Endodermal cell (in vitro differentiated cells): ENCODE measurements around the gene ACTR10. TPM values are rescaled to one million over a fixed set of nuclear protein-coding genes. Genes with fewer than 3 reads are reported as not detected.
A peak's percentile ranks its signal among the peaks of the same experiment; 100 is the strongest.

Source experiments
- DNase-seq: peaks from one replicate; pipeline ENCODE4 v3.0.0-alpha.2; 2017
- H3K27ac ChIP-seq: 2 replicates; pipeline ENCODE4 v1.5.1; 2013; ENCODE audit warnings: mild to moderate bottlenecking, low read depth, low read length, moderate library complexity
- H3K27me3 ChIP-seq: 2 replicates; pipeline ENCODE4 v1.6.1; 2013; ENCODE audit warnings: mild to moderate bottlenecking, low read length, moderate library complexity; ENCODE audit not compliant: insufficient read depth, control insufficient read depth, poor library complexity, severe bottlenecking
- H3K36me3 ChIP-seq: 2 replicates; pipeline ENCODE4 v1.7.0; 2013; ENCODE audit warnings: mild to moderate bottlenecking, low read length, moderate library complexity; ENCODE audit not compliant: control insufficient read depth, insufficient read depth
- H3K4me1 ChIP-seq: one replicate; pipeline ENCODE4 v1.7.0; 2013; ENCODE audit warnings: low read length; ENCODE audit not compliant: control insufficient read depth, insufficient read depth
- H3K4me3 ChIP-seq: 2 replicates; pipeline ENCODE4 v1.5.1; 2013; ENCODE audit warnings: mild to moderate bottlenecking, low read length, moderate library complexity
- H3K9ac ChIP-seq: 2 replicates; pipeline ENCODE4 v1.6.1; 2013; ENCODE audit warnings: mild to moderate bottlenecking, low read length, moderate library complexity; ENCODE audit not compliant: poor library complexity, severe bottlenecking; ENCODE audit errors: extremely low read depth
- H3K9me3 ChIP-seq: 2 replicates; pipeline ENCODE4 v1.6.1; 2013; ENCODE audit warnings: mild to moderate bottlenecking, low read length, moderate library complexity; ENCODE audit not compliant: control insufficient read depth
- H3K27ac Mint-ChIP-seq: 2 replicates; pipeline ENCODE4 v1.8.0; 2020; ENCODE audit warnings: mixed read lengths
- H3K27me3 Mint-ChIP-seq: 2 replicates; pipeline ENCODE4 v1.8.0; 2021; ENCODE audit warnings: mild to moderate bottlenecking, mixed read lengths; ENCODE audit not compliant: insufficient read depth
- H3K36me3 Mint-ChIP-seq: 2 replicates; pipeline ENCODE4 v1.8.0; 2020; ENCODE audit warnings: low read depth, mixed read lengths
- H3K4me1 Mint-ChIP-seq: 2 replicates; pipeline ENCODE4 v1.8.0; 2020; ENCODE audit warnings: mixed read lengths
- H3K4me3 Mint-ChIP-seq: 2 replicates; pipeline ENCODE4 v1.8.0; 2020; ENCODE audit warnings: mild to moderate bottlenecking, moderate library complexity, mixed read lengths
- H3K9me3 Mint-ChIP-seq: 2 replicates; pipeline ENCODE4 v1.8.0; 2020; ENCODE audit warnings: mild to moderate bottlenecking, mixed read lengths
- WGBS, 2 experiments: methylation state at CpG; one replicate each; pipeline versions ENCODE4 v1.1.5 to v1.1.7; 2013; ENCODE audit warnings: missing lambda C conversion rate in 2 of 2, mixed read lengths in 1 of 2; ENCODE audit not compliant: insufficient coverage in 1 of 2, insufficient read length in 1 of 2; 5-methylcytosine and 5-hydroxymethylcytosine counted together
- total RNA-seq, 2 donors: library from RNA; stranded (reverse); fragmentation: NEBNext Ultra II Directional in 1 of 2; extraction: Animal tissue kit (Norgen Biotek cat#: 25700) in 1 of 2; gene quantifications; 2 replicates in 1 of 2; 3 replicates in 1 of 2; pipeline ENCODE4 v1.2.1, GENCODE V29; 2021
- TF ChIP-seq, protein P1 (sequence below): fragments of 200-600 bp; sonication (generic); conservative IDR thresholded peaks from 2 replicates; pipeline ENCODE4 v1.5.0; 2021; ENCODE audit warnings: antibody characterized with exemption, mild to moderate bottlenecking

The ACTR10 gene
- total RNA-seq, 2 donors from 2014 or later, result 53.2 to 53.8 TPM

- DNase-seq, result no peak
- Mint-ChIP-seq H3K4me1 (no peaks in the 10 kb centered on the region), H3K36me3 (peaks cover 77% of the 10 kb centered on the region), H3K9me3 (no peaks in the 10 kb centered on the region), H3K27me3 (no peaks in the 10 kb centered on the region), H3K4me3 (no peak overlapping the region), H3K27ac (no peak overlapping the region)
- H3K9me3 ChIP-seq, result no peaks in the 10 kb centered on the region
- no peaks in the 10 kb centered on the region for H3K27me3 ChIP-seq
- H3K27ac ChIP-seq, result no peak overlapping the region
- H3K9ac ChIP-seq, result no peak overlapping the region
- no peaks in the 10 kb centered on the region for H3K4me1 ChIP-seq
- TF ChIP-seq, protein P1, sequence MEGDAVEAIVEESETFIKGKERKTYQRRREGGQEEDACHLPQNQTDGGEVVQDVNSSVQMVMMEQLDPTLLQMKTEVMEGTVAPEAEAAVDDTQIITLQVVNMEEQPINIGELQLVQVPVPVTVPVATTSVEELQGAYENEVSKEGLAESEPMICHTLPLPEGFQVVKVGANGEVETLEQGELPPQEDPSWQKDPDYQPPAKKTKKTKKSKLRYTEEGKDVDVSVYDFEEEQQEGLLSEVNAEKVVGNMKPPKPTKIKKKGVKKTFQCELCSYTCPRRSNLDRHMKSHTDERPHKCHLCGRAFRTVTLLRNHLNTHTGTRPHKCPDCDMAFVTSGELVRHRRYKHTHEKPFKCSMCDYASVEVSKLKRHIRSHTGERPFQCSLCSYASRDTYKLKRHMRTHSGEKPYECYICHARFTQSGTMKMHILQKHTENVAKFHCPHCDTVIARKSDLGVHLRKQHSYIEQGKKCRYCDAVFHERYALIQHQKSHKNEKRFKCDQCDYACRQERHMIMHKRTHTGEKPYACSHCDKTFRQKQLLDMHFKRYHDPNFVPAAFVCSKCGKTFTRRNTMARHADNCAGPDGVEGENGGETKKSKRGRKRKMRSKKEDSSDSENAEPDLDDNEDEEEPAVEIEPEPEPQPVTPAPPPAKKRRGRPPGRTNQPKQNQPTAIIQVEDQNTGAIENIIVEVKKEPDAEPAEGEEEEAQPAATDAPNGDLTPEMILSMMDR, result no peak
- H3K4me3 ChIP-seq, result no peak overlapping the region
- peaks cover 91% of the 10 kb centered on the region for H3K36me3 ChIP-seq
- 100% methylated on average over 1 of the region's 2 CpGs; no CpG with 5 or more reads in 1 of the 2 experiments for WGBS, 2 experiments
Observed at GRCh38 chr14:58270628-58271027, 70.7 kb downstream of the ACTR10 start.

- Histone ChIP-seq H3K27ac (no peak overlapping the region), H3K4me1 (no peaks in the 10 kb centered on the region), H3K9me3 (no peaks in the 10 kb centered on the region), H3K36me3 (peaks cover 70% of the 10 kb centered on the region), H3K9ac (no peak overlapping the region), H3K27me3 (no peaks in the 10 kb centered on the region), H3K4me3 (no peak overlapping the region)
- WGBS, 2 experiments, result 87 to 95% methylated on average over 3 of the region's 4 CpGs
- no peaks in the 10 kb centered on the region for H3K4me1 Mint-ChIP-seq
- H3K27ac Mint-ChIP-seq, result no peak overlapping the region
- no peak overlapping the region for H3K4me3 Mint-ChIP-seq
- H3K9me3 Mint-ChIP-seq, result no peaks in the 10 kb centered on the region
- TF ChIP-seq, protein P1, result peak; percentile 61
- H3K27me3 Mint-ChIP-seq, result no peaks in the 10 kb centered on the region
- DNase-seq, result no peak
- peaks cover 66% of the 10 kb centered on the region for H3K36me3 Mint-ChIP-seq
Observed at GRCh38 chr14:58272588-58273372, 72.8 kb downstream of the ACTR10 start.

DNA sequence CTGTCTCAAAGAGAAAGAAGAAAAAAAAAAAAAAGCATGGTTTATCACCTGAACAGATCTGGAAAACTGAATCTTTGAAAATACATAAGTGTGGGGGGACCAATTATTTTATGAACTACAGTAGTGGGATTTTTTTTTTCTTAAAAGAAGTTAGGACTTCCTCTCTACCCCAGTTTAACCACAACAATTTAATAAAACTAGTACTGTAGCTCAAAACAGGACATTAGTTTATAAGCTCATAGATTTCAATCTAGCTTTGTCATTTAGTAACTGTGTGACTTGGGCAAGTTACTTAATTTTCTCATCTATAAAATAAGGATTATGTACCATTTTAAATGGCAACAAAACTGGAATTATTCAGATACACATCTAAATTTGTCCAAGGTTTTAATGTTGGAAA, 74.9 kb downstream of the ACTR10 start:
- H3K9me3 Mint-ChIP-seq, result no peaks in the 10 kb centered on the region
- DNase-seq, result no peak
- peaks cover 62% of the 10 kb centered on the region for H3K36me3 Mint-ChIP-seq
- Histone ChIP-seq H3K9me3 (no peaks in the 10 kb centered on the region), H3K27ac (no peak overlapping the region), H3K36me3 (peaks cover 71% of the 10 kb centered on the region), H3K9ac (no peak overlapping the region), H3K27me3 (no peaks in the 10 kb centered on the region), H3K4me3 (no peak overlapping the region), H3K4me1 (no peaks in the 10 kb centered on the region)
- H3K4me1 Mint-ChIP-seq, result no peaks in the 10 kb centered on the region
- H3K4me3 Mint-ChIP-seq, result no peak overlapping the region
- H3K27ac Mint-ChIP-seq, result no peak overlapping the region
- TF ChIP-seq, protein P1, result no peak
- H3K27me3 Mint-ChIP-seq, result no peaks in the 10 kb centered on the region
